HG03460 (cell line): ENCODE measurements around the gene TCF7L2.
"Not testable (repeated sequence)": the region's sequence is repeated elsewhere in the genome, so short reads cannot be mapped to it uniquely, and the experiment has no call there.

Source experiments
- ATAC-seq: cut with Tn5 transposase; IDR thresholded peaks from one replicate; pipeline ENCODE4 v1.9.1; 2021; ENCODE audit not compliant: unreplicated experiment

Gene TCF7L2

DNA sequence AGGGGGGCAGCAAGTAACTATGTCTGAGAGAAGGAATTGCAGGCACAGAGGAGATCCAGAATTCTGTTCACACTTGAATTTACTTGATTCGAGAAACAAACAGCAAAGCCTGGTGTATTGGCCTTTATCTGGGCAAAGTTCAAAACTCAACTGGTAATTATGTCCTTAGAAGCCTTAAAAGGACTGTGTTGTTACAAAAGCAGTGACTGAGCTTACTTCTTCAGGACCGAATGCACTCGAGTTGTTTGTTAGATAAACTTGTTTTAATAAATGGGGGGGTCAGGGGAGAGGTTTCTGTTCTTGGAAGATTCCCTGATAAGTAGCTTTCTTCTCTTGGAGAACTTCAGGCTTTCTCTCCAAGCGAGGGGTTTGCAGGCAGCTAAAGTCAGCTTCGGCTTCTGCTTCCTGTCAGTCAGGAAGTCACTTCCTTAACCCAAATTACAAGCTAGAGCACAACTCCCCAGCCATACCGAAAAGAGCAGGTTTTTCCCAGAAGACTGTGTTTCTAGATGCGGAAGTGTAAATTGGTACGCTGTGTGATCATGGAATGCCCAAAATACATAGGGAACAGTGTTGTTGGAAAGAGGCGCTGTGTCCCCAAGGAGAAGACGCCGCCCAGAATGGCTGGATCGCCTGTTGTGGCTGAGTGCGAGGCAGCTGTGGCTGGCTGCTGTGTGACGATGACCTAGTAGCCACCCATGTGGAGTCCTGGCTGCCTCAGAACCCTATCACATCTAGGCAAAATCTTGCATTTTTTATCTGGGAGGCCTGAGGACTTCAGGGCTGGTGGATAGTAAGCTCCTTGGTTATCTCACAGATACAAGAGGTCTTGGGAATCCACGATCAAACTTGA lies 110.4 kb downstream of the TCF7L2 start:
- no peak for ATAC-seq

DNA sequence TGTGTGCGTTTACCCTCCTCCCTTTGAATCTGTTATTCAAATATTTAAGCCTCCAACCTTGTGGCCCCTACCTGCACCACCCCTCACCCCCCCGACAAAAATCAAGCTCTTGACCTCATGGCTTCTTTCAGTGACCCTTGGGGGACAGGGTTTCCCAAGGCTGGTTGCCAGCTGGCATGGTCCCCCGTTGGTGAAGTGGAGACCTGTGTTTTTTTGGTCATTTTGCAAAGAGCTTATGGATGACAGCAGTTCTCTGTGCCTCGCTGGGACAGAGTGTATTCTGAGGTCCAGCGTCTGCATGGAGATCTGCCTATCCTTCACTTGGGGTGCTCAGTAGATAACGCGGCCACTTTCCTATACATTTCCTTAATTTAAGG lies 111.0 kb downstream of the TCF7L2 start:
- no peak for ATAC-seq

DNA sequence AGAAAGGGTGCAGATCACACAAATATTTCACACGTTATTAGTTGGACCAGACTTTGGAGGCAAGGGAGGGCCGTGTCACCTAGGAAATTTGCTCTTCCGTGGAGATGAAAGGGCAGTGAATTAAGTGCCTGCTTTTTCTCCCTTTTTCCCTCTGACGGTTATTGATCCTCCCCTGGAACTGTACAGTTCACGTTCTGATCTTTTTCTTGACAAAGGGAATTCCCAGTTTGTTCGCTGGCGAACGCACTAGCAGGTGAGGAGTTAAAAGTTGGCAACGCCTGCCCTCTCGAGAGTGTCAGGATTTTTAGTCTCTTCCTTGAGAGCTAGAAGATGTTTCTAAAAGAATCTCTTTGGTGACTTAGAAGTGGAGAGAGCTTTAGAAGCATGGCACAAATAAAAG lies 111.5 kb downstream of the TCF7L2 start:
- ATAC-seq, result no peak

DNA sequence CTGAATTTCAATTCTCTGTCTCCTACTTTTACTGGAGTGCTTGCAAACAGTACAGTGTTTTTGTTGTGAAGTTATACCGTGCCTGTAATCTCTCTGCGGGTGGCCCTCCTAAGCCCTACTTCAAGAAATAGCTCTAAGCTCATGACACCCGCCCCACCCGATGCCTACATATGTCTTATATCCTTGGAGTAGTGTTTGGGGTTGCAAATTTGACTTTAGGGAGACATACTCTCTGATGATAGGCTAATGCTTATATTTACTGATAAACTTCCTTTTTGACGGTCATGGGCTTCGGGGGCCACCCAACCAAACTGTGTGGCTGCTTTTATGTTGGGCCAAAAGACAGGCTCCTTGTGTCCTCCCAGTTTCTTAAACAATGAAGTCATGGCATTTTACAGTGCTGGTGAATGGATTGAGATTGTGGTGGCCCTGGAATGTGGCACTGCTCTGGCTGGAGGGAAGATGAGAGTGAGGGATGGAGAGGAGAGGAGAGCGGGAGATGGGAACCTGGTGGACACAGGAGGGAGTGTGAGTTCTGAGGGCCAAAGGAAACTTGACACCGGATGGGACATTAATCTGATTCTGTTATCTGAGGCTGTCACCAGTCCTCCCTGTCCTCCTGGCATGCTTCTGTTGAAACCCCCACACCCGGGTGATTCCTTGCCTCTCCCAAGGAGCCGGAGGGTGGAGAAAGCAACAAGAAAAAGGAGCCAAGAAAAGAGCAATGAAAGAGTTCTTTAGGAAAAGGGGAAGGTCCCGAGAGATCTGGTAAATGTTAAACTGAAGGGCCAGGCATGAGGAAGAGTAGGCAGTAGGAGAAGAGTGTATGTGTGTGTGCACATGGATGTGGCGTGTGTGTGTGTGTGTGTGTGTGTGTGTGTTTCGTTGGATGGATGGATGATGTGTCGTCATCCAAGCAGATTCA lies 113.3 kb downstream of the TCF7L2 start:
- ATAC-seq, result no peak

DNA sequence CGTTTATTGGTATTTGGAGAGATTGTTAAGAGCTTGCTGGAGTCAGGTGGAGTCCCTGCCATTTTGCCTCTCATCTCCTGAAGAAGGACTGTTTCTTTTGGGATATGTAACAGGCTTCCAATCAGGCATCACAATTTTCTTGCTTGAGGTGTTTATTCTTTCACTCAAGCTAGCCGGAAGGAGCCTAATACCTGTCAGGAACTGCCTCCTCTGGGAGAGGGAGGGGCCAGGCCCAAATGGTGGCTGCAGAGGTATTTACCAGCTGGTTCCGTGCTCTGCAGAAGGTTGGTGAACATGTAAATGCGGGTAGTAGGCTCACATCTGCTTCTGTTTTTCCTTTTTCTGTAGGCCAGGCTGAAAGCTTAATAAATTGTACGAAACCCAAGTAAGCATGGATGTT lies 114.0 kb downstream of the TCF7L2 start:
- no peak for ATAC-seq

DNA sequence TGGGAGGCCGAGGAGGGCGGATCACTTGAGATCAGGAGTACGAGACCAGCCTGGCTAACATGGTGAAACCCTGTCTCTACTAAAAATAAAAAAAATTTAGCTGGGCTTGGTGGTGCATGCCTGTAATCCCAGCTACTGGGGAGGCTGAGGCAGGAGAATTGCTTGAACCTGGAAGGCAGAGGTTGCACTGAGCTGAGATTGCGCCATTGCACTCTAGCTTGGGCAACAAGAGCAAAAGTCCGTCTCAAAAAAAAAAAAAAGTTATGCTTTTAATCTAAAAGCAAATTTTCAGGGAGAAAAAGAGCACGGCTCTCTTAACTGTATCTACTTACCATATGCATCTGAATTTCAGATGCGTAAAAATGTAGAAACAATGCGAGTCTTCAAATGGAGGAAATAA lies 116.1 kb downstream of the TCF7L2 start:
- ATAC-seq, result not testable (repeated sequence)

DNA sequence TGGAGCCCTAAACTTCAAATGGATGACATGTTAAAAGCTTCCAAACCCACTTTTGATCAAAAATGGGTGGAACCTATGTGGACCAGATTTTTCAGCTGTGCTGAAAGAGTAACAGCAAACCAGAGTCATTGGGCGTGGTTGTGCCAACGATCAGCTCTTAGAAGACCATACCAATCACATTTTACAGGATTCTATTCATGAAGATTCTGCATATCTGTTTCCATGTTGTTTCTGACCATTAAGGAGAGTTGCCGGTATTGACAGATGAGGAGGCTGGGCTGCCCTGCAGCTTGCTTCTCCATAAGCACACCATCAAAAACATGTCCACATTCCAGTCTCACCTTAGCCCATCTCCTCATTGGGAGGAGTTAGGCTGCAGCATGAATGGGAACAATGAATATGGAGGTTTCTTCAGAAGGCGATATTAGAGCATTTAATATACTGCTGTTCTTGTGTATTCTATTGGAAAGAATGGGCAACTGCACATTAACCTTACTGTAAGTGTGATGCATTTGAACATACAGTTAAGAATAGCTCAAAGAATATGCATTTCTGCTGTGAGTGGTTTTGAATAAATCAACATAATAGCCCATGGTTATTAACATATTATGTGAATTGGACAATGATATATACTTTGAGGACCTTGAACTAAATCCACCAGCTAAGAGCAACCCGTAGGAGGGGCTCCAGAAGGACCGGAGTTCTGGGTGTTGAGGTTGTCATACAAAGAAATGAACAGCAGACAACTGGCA lies 116.7 kb downstream of the TCF7L2 start:
- ATAC-seq, result no peak

DNA sequence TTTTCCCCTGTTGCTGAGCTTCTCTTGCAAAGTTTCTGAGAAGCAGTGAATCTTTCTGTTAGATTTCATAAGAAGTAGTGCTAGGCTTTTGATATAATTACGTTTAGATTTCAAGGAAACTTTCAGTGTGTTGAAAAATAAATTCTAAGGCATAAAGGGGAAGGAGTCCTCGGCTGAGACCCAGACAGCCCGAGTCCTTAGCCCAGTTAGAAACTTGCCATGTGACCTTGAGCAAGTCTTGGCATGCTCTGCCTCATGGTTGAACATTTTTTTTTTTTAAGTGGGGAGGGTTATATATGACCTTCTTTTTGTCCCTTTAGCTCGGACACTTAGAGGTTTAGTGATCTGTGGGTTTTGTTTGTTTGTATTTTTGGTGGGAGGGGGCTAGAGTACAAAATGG lies 117.5 kb downstream of the TCF7L2 start:
- no peak for ATAC-seq

DNA sequence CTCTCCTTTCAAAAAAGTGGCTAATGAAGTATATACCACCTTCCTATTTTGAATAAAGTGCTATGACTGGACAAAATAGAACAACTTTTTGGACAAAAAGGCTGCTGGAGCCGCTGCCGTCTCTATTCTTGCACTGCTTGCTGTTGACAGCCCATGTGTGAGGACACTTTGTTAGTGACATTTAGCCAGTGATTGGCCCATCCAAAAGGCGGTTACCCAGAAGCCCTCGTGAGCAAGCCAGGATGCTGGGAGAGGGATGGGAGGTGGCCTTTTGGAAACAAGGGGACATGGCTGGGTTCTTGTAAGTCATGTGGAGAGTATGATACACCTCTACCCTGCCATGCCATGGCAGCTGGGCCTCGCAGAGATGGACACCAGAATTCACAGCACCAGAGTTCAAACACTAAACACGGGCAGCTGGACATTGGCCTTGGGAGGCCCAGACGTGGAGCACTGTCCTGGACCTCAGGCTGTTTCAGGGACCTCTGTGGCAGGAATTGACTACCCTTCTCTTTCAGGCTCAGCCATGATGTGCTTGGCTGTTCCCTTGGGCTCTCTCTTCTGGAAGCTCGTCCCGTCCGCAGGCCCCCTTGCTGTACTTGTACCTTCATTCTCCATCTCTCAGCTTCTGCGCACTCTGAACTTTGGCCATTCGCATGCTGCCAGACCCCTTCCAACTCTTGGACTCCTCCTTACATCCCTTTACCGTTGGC lies 118.3 kb downstream of the TCF7L2 start:
- no peak for ATAC-seq

DNA sequence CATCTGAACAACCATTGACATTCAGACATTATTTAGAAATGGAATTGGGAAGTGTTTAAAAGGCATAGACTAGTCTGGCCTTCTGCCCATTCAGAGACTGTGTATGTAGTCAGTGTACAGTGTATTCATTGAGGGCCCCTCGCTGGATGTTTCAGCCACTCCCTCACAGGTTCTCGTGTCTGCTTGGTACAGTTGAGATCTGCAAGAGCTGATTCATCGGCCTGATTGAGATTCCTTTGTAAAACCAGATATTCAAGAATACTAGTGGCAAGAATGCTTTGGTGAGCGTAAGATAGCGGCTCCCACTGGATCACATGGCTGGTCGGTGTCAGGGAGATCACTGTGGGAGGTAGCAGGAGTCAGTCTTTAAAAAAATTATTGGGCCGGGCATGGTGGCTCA lies 119.5 kb downstream of the TCF7L2 start:
- no peak for ATAC-seq

DNA sequence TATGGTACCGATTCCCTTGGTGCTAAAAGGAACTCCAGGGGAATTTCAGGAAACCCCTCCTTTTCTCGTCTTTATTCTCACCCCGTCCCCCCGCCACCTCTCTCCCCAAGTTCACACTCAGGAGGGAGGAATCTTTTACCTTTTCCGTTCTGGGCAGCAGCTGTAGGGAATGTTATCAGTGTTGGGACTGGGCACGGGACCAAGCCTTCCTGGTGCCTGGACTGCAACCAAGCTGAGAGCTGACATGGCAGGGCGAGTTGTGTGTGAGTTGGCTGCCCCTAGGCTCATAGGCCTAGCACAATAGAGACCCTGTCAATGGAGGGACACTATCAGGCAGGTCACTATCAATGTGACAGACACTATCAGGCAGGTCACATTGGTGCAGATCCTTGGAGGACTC lies 121.4 kb downstream of the TCF7L2 start:
- ATAC-seq, result no peak

DNA sequence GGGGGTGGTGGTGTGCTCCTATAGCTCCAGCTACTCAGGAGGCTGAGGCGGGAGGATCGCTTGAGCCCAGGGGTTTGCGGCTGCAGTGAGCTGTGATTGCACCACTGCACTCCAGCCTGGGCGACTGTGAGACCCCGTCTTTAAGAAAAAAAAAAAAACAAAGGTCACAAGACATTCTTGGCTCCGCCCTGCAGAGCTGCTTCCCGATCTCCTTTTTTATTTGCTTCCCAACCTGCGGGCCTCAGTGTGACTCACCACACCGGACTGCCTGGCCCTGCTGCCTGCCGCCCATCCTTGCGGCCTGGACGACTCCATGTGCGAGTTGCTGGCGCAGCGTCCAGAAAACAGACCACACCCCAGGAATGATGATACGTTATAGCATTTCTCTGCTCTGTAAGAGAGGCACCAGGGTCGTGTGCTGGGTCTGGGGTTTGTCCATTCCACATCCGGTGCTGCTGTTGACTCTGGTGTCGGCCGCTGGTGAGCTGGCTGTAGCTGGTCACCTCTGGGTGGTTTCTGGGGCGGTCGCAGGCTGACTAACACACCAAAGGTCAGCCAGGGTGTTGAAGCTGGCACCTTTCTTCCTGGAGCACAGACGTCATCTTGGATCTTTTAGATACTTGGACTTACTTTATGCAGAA lies 123.6 kb downstream of the TCF7L2 start:
- no peak for ATAC-seq

DNA sequence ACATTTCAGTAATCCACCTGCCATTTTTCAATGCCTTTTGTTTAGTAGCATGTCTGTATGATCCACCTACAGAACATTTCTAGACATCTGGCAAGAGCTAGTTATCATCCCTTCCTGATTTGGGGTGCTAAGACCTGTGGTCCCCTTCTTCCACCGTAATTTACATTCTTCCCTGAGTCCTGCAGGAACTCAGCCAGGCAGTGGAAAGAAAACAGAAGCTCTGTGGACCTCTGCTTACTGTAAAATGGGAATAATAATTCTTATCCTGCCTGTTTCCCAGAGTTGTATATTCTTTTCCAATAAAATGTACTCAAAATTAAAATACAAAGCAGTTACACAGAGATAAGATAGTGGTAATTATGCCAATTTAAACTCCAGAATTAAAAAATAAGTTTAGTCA lies 126.9 kb downstream of the TCF7L2 start:
- no peak for ATAC-seq

DNA sequence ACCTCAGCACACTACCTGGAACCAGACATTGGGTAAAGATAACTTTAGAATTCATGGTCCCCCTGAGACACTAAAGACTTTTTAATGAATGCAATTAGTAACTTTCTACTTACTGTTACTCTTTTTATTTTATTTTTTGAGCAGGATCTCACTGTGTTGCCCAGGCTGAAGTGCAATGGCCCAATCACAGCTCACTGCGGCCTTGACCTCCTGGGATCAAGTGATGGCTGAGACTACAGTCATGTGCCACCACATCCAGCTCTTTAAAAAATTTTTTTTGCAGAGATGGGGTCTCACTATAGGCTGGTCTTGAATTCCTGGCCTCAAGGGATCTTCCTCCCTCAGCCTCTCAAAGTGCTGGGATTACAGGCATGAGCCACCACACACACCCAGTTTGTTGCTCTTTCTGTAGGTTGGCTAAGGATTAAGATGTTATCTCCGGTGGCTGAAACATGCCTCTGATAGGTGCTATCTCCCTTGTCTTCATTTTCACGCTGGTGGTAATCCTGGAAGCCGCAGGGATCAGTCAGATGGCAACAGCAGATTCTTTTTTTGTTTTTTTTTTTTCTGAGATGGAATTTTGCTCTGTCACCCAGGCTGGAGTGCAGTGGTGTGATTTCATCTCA lies 128.3 kb downstream of the TCF7L2 start:
- no peak for ATAC-seq

DNA sequence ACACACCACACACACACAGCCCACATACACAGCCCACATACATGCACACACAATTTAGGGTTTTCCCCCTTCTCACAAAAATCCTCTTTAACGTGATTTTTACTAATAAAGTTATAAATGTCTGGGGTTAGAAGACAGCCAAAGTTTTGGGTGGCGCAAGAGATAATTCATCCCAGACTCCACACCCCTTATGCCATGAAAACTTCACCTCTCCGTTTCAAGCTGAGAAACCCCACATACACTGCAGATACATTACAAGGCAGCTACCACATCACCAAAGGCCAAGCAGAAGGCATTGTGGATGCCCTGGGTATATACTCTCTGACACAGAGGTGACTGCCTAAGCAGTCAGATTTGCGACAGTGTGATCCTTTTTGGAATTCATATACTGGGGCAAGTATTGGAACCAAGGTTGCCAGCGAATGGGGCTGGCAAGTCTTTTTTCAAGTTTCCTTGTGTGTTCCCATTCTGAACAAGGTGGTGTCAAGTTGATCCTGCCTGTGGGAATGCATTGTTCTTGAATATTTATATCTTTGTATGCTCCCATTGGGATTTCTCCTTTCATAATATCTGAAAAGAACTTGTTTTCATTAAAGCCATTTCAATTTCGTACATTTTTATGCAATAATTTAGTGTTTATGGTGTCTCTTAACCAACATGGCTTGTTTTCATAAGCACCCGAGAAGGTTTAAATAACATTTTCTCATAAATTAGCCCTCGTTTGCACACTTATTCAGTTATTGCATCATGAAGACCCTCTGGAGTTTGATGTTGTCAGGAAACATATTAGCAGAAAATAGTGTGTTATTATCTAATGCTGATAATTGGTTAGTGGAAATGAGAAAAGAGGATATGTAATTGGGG lies 130.2 kb downstream of the TCF7L2 start:
- ATAC-seq, result no peak

DNA sequence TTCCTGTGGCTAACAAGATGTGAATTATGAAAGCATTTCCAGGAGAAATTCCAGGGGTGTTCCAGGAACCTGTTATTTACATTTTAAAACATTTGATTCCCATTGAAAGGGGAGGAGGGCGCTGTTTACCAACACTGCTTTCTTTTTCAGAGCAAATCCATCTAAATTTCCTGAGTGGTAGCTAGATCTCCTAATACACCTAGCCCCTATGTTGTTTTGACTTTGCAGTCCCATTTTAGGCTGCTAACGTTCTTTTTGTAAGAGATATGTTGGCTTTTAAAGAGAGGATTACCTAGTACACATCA lies 130.8 kb downstream of the TCF7L2 start:
- no peak for ATAC-seq

DNA sequence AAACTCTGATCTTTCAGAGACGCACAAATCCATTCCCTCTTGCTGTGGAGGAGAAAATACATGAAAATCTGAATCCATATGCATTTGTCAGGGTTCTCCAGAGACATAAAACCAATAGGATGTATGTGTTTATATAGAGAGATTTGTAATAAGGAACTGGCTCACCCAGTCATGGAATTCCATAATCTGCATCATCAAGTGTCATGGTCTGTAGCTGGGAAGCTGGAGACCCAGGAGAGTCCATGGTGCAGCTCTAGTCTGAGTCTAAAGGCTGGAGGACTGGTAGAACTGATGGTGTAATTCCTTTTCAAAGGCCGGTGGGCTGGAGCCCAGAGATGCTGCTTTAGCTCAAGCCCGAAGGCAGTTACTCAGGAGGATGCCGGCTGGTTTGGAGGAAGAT lies 134.0 kb downstream of the TCF7L2 start:
- ATAC-seq, result no peak

DNA sequence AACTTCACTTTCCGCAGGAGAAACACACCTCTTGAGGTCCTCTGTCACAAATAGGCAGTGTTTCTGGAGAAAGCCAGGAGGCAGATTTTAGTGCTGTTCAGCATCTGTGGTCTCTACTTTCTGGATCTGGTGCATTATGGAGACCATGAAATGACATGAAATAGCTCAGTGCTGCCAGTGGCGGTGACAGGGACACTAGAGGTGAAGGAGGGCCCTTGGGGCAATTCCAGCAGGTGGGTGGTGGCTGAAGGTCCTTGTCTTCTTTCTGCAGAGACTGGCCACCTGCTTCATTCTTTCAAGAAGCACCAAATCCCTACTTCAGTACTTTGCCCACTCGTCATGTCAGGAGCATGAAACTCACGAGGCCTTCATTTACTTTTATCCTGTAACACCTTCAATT lies 135.7 kb downstream of the TCF7L2 start:
- no peak for ATAC-seq

DNA sequence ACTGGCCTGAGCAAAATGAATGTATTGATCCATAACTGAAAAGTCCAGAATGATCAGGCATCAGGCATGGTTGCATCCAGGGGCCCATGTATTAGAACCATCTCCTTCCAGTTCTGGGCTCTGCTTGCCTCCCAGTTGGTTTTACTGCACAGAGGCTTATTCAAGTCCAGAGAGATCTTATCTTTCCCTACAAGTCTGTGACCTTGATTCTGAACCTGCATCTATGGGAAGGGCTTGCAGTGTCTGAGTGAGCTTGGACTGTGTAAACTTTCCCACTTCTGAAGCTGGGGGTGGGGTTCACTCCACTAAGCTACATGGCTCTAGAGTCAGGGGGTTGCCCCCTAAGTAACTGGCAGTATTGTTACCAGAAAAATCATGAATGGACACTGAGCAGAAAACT lies 136.2 kb downstream of the TCF7L2 start:
- no peak for ATAC-seq
